Measurements from ENCODE around the gene MAP4.

MAP4 gene

DNA sequence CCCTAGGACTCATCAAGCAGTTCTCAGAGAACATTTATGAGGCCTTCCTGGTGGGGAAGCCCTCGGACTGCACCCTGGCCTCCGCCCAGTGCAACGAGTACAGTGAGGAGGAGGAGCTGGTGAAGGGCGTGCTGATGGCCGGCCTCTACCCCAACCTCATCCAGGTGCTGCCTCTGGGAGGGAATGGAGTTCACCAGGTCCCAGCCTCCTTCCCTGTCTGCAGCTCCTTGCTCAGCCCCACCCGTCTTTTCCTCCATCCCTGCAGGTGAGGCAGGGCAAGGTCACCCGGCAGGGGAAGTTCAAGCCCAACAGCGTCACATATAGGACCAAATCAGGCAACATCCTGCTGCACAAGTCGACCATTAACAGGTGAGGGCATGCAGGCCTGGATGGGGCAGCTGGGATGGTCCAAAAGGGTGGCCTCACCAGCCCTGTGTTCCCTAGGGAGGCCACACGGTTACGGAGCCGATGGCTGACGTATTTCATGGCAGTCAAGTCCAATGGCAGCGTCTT lies 167.0 kb downstream of the MAP4 start:
- no peak for DNase-seq (ENCODE audit: low read depth)
- TF ChIP-seq, protein P1, sequence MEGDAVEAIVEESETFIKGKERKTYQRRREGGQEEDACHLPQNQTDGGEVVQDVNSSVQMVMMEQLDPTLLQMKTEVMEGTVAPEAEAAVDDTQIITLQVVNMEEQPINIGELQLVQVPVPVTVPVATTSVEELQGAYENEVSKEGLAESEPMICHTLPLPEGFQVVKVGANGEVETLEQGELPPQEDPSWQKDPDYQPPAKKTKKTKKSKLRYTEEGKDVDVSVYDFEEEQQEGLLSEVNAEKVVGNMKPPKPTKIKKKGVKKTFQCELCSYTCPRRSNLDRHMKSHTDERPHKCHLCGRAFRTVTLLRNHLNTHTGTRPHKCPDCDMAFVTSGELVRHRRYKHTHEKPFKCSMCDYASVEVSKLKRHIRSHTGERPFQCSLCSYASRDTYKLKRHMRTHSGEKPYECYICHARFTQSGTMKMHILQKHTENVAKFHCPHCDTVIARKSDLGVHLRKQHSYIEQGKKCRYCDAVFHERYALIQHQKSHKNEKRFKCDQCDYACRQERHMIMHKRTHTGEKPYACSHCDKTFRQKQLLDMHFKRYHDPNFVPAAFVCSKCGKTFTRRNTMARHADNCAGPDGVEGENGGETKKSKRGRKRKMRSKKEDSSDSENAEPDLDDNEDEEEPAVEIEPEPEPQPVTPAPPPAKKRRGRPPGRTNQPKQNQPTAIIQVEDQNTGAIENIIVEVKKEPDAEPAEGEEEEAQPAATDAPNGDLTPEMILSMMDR (IDR thresholded peaks at IDR 0.05; ENCODE audit: insufficient read depth, low read depth, low read length, missing control alignments) = no peak
- no peak overlapping the region for H3K4me3 ChIP-seq (ENCODE audit: low read depth, low read length)

DNA sequence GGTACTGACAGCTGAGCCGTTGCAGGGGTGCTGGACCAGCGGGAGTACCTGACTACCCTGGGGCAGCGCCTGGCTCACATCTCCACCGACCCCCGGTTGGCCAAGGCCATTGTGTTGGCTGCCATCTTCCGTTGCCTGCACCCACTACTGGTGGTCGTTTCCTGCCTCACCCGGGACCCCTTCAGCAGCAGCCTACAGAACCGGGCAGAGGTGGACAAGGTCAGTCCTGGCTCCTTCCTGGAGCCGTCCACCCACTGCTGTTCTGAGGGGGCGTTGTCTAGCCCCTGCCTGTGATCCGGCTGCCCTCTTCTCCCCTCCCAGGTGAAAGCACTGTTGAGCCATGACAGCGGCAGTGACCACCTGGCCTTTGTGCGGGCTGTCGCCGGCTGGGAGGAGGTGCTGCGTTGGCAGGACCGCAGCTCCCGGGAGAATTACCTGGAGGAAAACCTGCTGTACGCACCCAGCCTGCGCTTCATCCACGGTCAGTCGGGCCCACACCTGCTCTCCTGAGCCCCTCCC lies 167.6 kb downstream of the MAP4 start:
- DNase-seq (ENCODE audit: low read depth) = no peak
- TF ChIP-seq, protein P1 (IDR thresholded peaks at IDR 0.05; ENCODE audit: insufficient read depth, low read depth, low read length, missing control alignments) = no peak

DNA sequence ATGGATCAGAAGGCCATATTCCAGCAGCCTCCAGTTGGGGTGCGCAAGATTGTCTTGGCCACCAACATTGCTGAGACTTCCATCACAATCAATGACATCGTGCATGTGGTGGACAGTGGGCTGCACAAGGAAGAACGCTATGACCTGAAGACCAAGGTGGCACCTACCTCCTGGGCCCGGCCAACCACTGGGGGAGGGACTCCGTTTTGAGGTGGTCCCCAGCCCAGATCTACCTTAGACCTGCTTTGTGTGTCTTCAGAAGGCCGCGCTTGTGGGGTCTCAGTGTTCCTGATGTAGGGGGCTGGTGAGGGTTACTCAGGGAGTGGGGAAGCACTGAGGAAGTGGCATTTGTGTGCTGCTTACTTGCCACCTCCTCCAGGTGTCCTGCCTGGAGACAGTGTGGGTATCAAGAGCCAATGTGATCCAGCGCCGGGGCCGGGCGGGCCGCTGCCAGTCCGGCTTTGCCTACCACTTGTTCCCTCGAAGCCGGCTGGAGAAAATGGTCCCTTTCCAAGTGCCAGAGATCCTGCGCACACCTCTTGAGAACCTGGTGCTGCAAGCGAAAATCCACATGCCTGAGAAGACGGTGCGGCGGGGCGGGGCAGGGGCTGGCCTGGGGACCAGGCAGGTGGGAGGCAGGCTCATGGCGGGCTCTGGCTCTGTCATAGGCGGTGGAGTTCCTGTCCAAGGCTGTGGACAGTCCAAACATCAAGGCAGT lies 168.3 kb downstream of the MAP4 start:
- TF ChIP-seq, protein P1 (IDR thresholded peaks at IDR 0.05; ENCODE audit: insufficient read depth, low read depth, low read length, missing control alignments) = no peak
- no peak for DNase-seq (ENCODE audit: low read depth)
- no peak overlapping the region for H3K4me3 ChIP-seq (ENCODE audit: low read depth, low read length)

More for the DNA sequence above, 167.6 kb downstream of the MAP4 start:
- H3K4me3 ChIP-seq (ENCODE audit: low read depth, low read length) = no peak overlapping the region

DNA sequence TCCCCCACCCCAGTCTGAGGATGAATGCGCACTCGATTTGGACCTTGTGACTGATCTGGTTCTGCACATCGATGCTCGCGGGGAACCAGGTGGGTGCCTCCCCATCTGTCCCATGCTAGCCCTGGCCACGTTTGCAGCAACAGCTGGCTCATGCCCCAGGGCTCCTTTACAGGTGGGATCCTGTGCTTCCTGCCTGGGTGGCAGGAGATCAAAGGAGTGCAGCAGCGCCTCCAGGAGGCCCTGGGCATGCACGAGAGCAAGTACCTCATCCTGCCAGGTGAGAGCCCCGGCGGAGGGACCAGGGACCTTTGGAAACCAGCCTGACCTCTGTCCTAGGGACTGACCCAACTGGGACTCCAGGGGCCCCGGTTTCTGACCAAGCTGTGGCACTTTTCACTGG lies 169.0 kb downstream of the MAP4 start:
- no peak overlapping the region for H3K4me3 ChIP-seq (ENCODE audit: low read depth, low read length)
- TF ChIP-seq, protein P1 (IDR thresholded peaks at IDR 0.05; ENCODE audit: insufficient read depth, low read depth, low read length, missing control alignments) = no peak
- no peak for DNase-seq (ENCODE audit: low read depth)

DNA sequence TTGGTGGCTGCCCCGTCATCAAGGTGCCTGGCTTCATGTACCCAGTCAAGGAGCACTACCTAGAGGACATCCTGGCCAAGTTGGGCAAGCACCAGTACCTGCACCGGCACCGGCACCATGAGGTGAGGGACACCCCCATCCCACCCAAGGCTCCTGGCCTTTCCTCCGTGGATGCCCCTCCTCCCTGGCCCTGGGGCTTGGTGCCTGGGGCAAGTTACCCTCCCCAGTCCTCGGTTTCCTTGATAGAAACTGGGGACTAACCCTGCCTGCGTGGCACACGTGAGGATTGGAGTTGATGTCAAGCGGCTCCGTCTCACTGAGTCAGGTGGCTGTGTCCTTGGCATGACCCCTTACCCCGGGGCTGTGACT lies 169.4 kb downstream of the MAP4 start:
- TF ChIP-seq, protein P1 (IDR thresholded peaks at IDR 0.05; ENCODE audit: insufficient read depth, low read depth, low read length, missing control alignments) = no peak
- no peak for DNase-seq (ENCODE audit: low read depth)
- H3K4me3 ChIP-seq (ENCODE audit: low read depth, low read length) = no peak overlapping the region

DNA sequence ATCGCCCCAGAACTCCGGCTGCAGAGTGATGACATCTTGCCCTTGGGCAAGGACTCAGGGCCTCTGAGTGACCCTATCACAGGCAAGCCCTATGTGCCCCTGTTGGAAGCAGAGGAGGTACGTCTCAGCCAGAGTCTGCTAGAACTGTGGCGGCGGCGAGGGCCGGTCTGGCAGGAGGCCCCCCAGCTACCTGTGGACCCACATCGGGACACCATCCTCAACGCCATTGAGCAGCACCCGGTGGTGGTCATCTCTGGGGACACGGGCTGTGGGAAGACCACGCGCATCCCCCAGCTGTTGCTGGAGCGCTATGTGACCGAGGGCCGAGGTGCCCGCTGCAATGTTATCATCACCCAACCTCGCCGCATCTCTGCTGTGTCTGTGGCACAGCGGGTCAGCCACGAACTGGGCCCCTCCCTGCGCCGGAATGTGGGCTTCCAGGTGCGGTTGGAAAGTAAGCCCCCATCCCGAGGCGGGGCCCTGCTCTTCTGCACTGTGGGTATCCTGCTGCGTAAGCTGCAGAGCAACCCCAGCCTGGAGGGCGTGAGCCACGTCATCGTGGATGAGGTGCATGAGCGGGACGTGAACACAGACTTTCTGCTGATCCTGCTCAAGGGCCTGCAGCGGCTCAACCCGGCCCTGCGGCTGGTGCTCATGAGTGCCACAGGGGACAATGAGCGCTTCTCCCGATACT lies 169.9 kb downstream of the MAP4 start:
- TF ChIP-seq, protein P1 (IDR thresholded peaks at IDR 0.05; ENCODE audit: insufficient read depth, low read depth, low read length, missing control alignments) = no peak

More for the DNA sequence above, 169.9 kb downstream of the MAP4 start:
- H3K4me3 ChIP-seq (ENCODE audit: low read depth, low read length) = no peak overlapping the region
- DNase-seq (ENCODE audit: low read depth) = no peak

Data from GM12865 (cell line).